NCI-H2227 (cell line): Measurements from ENCODE around the gene CCDC85C.
"Not testable (repeated sequence)": the region's sequence is repeated elsewhere in the genome, so short reads cannot be mapped to it uniquely, and the experiment has no call there.

Source experiments
- DNase-seq: peaks from one replicate; lab custom pipeline; 2025; ENCODE audit not compliant: unreplicated experiment; lab: John Stamatoyannopoulos, UW

CCDC85C gene

GRCh38 chr14:99603471-99604277 lies at the start of gene CCDC85C:
TSS of gene CCDC85C (minus strand) at chr14:99604207. CDS start at chr14:99603959, 248 bp downstream.
- peak; percentile 65 for DNase-seq

GRCh38 chr14:99651953-99652746 lies 48.1 kb upstream of the CCDC85C start:
- no peak for DNase-seq

- no peak for DNase-seq
These were observed 46.2 kb upstream of the CCDC85C start for GRCh38 chr14:99650189-99650588.

GRCh38 chr14:99649643-99650042 lies 45.6 kb upstream of the CCDC85C start:
- no peak for DNase-seq

- DNase-seq = no peak
These were observed 45.2 kb upstream of the CCDC85C start for GRCh38 chr14:99649219-99649618.

- no peak for DNase-seq
These were observed 44.2 kb upstream of the CCDC85C start for GRCh38 chr14:99648027-99648784.

GRCh38 chr14:99647411-99647810 lies 43.4 kb upstream of the CCDC85C start:
- no peak for DNase-seq

- no peak for DNase-seq
These were observed 41.8 kb upstream of the CCDC85C start for GRCh38 chr14:99645545-99646505.

GRCh38 chr14:99644723-99645544 lies 40.9 kb upstream of the CCDC85C start, which contains the start of gene HHIPL1:
TSS of gene HHIPL1 (plus strand) at chr14:99645129. CDS start at chr14:99645208, 79 bp downstream.
- peak; percentile 29 for DNase-seq

- no peak for DNase-seq
These were observed 40.1 kb upstream of the CCDC85C start for GRCh38 chr14:99644035-99644587.

GRCh38 chr14:99643343-99643742 lies 39.3 kb upstream of the CCDC85C start:
- no peak for DNase-seq

GRCh38 chr14:99642771-99643170 lies 38.8 kb upstream of the CCDC85C start:
- not testable (repeated sequence) for DNase-seq

- DNase-seq = no peak
These were observed 33.6 kb upstream of the CCDC85C start for GRCh38 chr14:99637624-99638023.

GRCh38 chr14:99636487-99636886 lies 32.5 kb upstream of the CCDC85C start:
- no peak for DNase-seq

GRCh38 chr14:99635116-99635515 lies 31.1 kb upstream of the CCDC85C start:
- DNase-seq = no peak

- no peak for DNase-seq
These were observed 30.4 kb upstream of the CCDC85C start for GRCh38 chr14:99634443-99634842.

- DNase-seq = no peak
These were observed 29.9 kb upstream of the CCDC85C start for GRCh38 chr14:99633918-99634317.

- DNase-seq = no peak
These were observed 29.1 kb upstream of the CCDC85C start for GRCh38 chr14:99633141-99633540.
